OCI-LY7 (cell line): Measurements from ENCODE around the gene FBXW8. TPM values are rescaled to one million over a fixed set of nuclear protein-coding genes. Genes with fewer than 3 reads are reported as not detected.

ENCODE experiments used
- BruUV-seq: library from RNA; stranded (reverse); fragments of 400-500 nt; replicated peaks from 2 replicates; lab custom pipeline; 2021; lab: Mats Ljungman, UMichigan
- CTCF ChIA-PET: fragments of 300-600 bp; sonication (Branson Sonifier 250); formaldehyde crosslinking; loops from one replicate; lab custom pipeline; 2022; ENCODE audit warnings: antibody characterized with exemption; ENCODE audit not compliant: unreplicated experiment; lab: Charles Lee
- POLR2A ChIA-PET: fragments of 300-600 bp; sonication (Branson Sonifier 250); formaldehyde crosslinking; loops from one replicate; lab custom pipeline; 2022; ENCODE audit warnings: antibody characterized with exemption; lab: Charles Lee
- DNase-seq: peaks from one replicate; pipeline ENCODE4 v3.0.0-alpha.2; 2015; ENCODE audit warnings: low spot score
- H2AFZ ChIP-seq: fragments of 200-600 bp; sonication (generic), shearing (Covaris generic); 2 replicates; pipeline ENCODE4 v1.6.1; 2014; ENCODE audit warnings: mild to moderate bottlenecking, antibody characterized with exemption, low read length, moderate library complexity
- H3K27ac ChIP-seq: fragments of 200-600 bp; sonication (generic); 2 replicates; pipeline ENCODE4 v1.5.1; 2014; ENCODE audit warnings: mixed run types, low read depth, mild to moderate bottlenecking, moderate library complexity, low read length, inconsistent platforms; ENCODE audit not compliant: poor library complexity, severe bottlenecking
- H3K36me3 ChIP-seq: fragments of 200-600 bp; sonication (generic); 2 replicates; pipeline ENCODE4 v1.6.1; 2014; ENCODE audit warnings: mild to moderate bottlenecking, antibody characterized with exemption, low read length, moderate library complexity, mixed read lengths; ENCODE audit not compliant: insufficient read depth
- H3K4me1 ChIP-seq: fragments of 200-600 bp; sonication (generic); 2 replicates; pipeline ENCODE4 v1.5.1; 2014; ENCODE audit warnings: mild to moderate bottlenecking, low read length; ENCODE audit not compliant: insufficient read depth, poor library complexity, severe bottlenecking
- H3K4me2 ChIP-seq: fragments of 200-600 bp; sonication (generic); 2 replicates; pipeline ENCODE4 v1.6.1; 2014; ENCODE audit warnings: mild to moderate bottlenecking, low read length
- H3K4me3 ChIP-seq: fragments of 200-600 bp; sonication (generic); 2 replicates; pipeline ENCODE4 v1.5.1; 2014; ENCODE audit warnings: mild to moderate bottlenecking, low read depth, low read length; ENCODE audit not compliant: poor library complexity, severe bottlenecking
- H3K79me2 ChIP-seq: fragments of 200-600 bp; sonication (generic); 2 replicates; pipeline ENCODE4 v1.6.1; 2016; ENCODE audit warnings: low read depth, mild to moderate bottlenecking, low read length, moderate library complexity, mixed read lengths; ENCODE audit not compliant: insufficient read depth
- H3K9me2 ChIP-seq: fragments of 200-600 bp; sonication (generic); 2 replicates; pipeline ENCODE4 v1.6.1; 2016; ENCODE audit warnings: mild to moderate bottlenecking, low read length, mixed read lengths; ENCODE audit not compliant: insufficient read depth
- H3K9me3 ChIP-seq: fragments of 200-600 bp; sonication (generic); 2 replicates; pipeline ENCODE4 v1.6.1; 2014; ENCODE audit warnings: mild to moderate bottlenecking, mixed run types, low read length, mixed read lengths
- H4K20me1 ChIP-seq: fragments of 200-600 bp; sonication (generic); 2 replicates; pipeline ENCODE4 v1.6.1; 2014; ENCODE audit warnings: mild to moderate bottlenecking, antibody characterized with exemption, low read length, moderate library complexity, mixed read lengths; ENCODE audit not compliant: insufficient read depth
- CTCF ChIP-seq: fragments of 200-600 bp; sonication (generic); conservative IDR thresholded peaks from 2 replicates; pipeline ENCODE4 v1.5.1; 2014; ENCODE audit warnings: mild to moderate bottlenecking, antibody characterized with exemption, low read length, moderate library complexity, mixed read lengths
- EZH2phosphoT487 ChIP-seq: fragments of 200-600 bp; sonication (generic); IDR thresholded peaks from 2 replicates; pipeline ENCODE4 v1.6.1; 2018; ENCODE audit warnings: low read depth, borderline replicate concordance, mild to moderate bottlenecking, mixed run types, antibody characterized with exemption, low read length, moderate library complexity, mixed read lengths
- intact Hi-C: fragments of 100-400 bp; cut with micrococcal nuclease; formaldehyde crosslinking; loops from one replicate; pipeline ENCODE4 v1.10.0; 2022; ENCODE audit not compliant: unreplicated experiment
- total RNA-seq, 2 experiments: library from RNA; depleted of rRNA in 1 of 2; stranded (reverse); fragments of >200 nt in 1 of 2; shearing (Covaris generic) in 1 of 2; gene quantifications; 2 replicates each; pipeline ENCODE4 v1.2.3, GENCODE V29; 2014 to 2022

Gene FBXW8
- total RNA-seq, 2 experiments from 2014 or later = 29.8 to 34.0 TPM

GRCh38 chr12:117076410-117077372 is 165.9 kb downstream of the FBXW8 start:
- H3K9me3 ChIP-seq = no peaks in the 10 kb centered on the region
- no peak overlapping the region for H2AFZ ChIP-seq
- DNase-seq = no peak
- BruUV-seq = no TSS peak
- no peaks in the 10 kb centered on the region for H3K4me1 ChIP-seq
- H3K9me2 ChIP-seq = no peaks in the 10 kb centered on the region
- no peak overlapping the region for H3K4me3 ChIP-seq
- no peaks in the 10 kb centered on the region for H3K36me3 ChIP-seq
- no peak overlapping the region for H3K27ac ChIP-seq
- TF ChIP-seq CTCF = no peak
- H4K20me1 ChIP-seq = no peaks in the 10 kb centered on the region
- no peak overlapping the region for H3K4me2 ChIP-seq
- intact Hi-C loops = no loop called here
- CTCF ChIA-PET = no interaction called here
- no peaks in the 10 kb centered on the region for H3K79me2 ChIP-seq
- POLR2A ChIA-PET = interaction anchor here (1.1 kb wide), 1 partner anchor 11 kb away, joined by 4 read pairs; no protein-coding TSS in a partner anchor

GRCh38 chr12:117079487-117079886 is 168.7 kb downstream of the FBXW8 start:
- no peak overlapping the region for H2AFZ ChIP-seq
- H3K4me3 ChIP-seq = no peak overlapping the region
- H3K9me3 ChIP-seq = no peaks in the 10 kb centered on the region
- H3K36me3 ChIP-seq = no peaks in the 10 kb centered on the region
- DNase-seq = no peak
- CTCF ChIA-PET = no interaction called here
- TF ChIP-seq EZH2phosphoT487 (no peak), CTCF (no peak)
- no peak overlapping the region for H3K27ac ChIP-seq
- no peaks in the 10 kb centered on the region for H3K79me2 ChIP-seq
- H3K4me1 ChIP-seq = no peaks in the 10 kb centered on the region
- H4K20me1 ChIP-seq = no peaks in the 10 kb centered on the region
- no peaks in the 10 kb centered on the region for H3K9me2 ChIP-seq
- intact Hi-C loops = no loop called here
- no TSS peak for BruUV-seq
- POLR2A ChIA-PET = interaction anchor here (1.0 kb wide), 1 partner anchor 10 kb away, joined by 3 read pairs; no protein-coding TSS in a partner anchor
- H3K4me2 ChIP-seq = no peak overlapping the region

- Histone ChIP-seq H4K20me1 (no peaks in the 10 kb centered on the region), H3K9me3 (no peaks in the 10 kb centered on the region), H3K4me2 (no peak overlapping the region), H3K27ac (no peak overlapping the region), H3K4me3 (no peak overlapping the region), H3K79me2 (no peaks in the 10 kb centered on the region), H3K4me1 (no peaks in the 10 kb centered on the region), H3K36me3 (no peaks in the 10 kb centered on the region), H2AFZ (no peak overlapping the region), H3K9me2 (no peaks in the 10 kb centered on the region)
- ChIA-PET CTCF (no interaction called here), POLR2A (interaction anchor here (0.6 kb wide), 2 partner anchors 13 to 27 kb away, joined by 3 read pairs; no protein-coding TSS in a partner anchor)
- TF ChIP-seq EZH2phosphoT487 (no peak), CTCF (no peak)
- DNase-seq = no peak
- intact Hi-C loops = no loop called here
- no TSS peak for BruUV-seq
These were observed 170.0 kb downstream of the FBXW8 start for GRCh38 chr12:117080661-117081144.
